ENCODE measurements around the gene PLXNA4. TPM values are rescaled to one million over a fixed set of nuclear protein-coding genes. Genes with fewer than 3 reads are reported as not detected.

PLXNA4 gene
- total and polyA plus RNA-seq, 12 donors, result 0.83 to 17.0 (median 11.5) TPM

GRCh38 chr7:132200141-132200540, 376.1 kb downstream of the PLXNA4 start:
- peak in 1 of 8 donors; percentile 31 for ATAC-seq
- intact Hi-C loops (cut with DNase I), result no loop called here

DNA sequence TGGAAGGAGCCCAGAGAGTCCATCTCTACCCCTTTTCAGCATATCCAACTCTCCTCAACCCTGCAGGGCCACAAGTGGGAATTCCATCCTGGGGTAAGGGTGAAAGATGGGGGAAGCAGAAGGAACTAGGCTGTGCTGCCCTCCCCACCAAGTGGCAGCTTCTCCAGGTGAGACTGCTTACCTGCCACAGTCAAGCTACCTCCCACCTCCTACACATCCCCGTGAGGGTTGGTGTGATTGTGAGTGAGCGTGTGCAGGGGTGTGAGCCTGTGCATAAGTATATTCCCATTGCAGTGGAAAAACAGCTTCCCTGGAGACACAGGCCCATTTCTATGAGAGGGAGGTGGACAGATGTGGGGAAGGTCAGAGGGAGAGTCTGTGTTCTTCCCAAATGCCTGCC, 376.6 kb downstream of the PLXNA4 start:
- Histone ChIP-seq H3K4me3 (no peak overlapping the region), H3K27ac (no peak overlapping the region), H3K4me1 (peaks cover 0 to 13% (median 7%) of the 10 kb centered on the region in 9 donors), H3K27me3 (no peaks in the 10 kb centered on the region), H3K9me3 (no peaks in the 10 kb centered on the region), H3K36me3 (peaks cover 0 to 3% (median 0%) of the 10 kb centered on the region in 9 donors)
- intact Hi-C loops (cut with DNase I), result no loop called here
- DNase-seq (no peak), ATAC-seq (no peak)
- WGBS, 2 donors, result 85 to 87% methylated on average over 2 of the region's 2 CpGs
- TF ChIP-seq, protein P1, sequence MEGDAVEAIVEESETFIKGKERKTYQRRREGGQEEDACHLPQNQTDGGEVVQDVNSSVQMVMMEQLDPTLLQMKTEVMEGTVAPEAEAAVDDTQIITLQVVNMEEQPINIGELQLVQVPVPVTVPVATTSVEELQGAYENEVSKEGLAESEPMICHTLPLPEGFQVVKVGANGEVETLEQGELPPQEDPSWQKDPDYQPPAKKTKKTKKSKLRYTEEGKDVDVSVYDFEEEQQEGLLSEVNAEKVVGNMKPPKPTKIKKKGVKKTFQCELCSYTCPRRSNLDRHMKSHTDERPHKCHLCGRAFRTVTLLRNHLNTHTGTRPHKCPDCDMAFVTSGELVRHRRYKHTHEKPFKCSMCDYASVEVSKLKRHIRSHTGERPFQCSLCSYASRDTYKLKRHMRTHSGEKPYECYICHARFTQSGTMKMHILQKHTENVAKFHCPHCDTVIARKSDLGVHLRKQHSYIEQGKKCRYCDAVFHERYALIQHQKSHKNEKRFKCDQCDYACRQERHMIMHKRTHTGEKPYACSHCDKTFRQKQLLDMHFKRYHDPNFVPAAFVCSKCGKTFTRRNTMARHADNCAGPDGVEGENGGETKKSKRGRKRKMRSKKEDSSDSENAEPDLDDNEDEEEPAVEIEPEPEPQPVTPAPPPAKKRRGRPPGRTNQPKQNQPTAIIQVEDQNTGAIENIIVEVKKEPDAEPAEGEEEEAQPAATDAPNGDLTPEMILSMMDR (IDR thresholded peaks at IDR 0.05), result no peak

More at GRCh38 chr7:132200141-132200540, 376.1 kb downstream of the PLXNA4 start:
- TF ChIP-seq, protein P1 (IDR thresholded peaks at IDR 0.05), result no peak
- no peaks in the 10 kb centered on the region for H3K9me3 ChIP-seq
- peaks cover 0 to 3% (median 0%) of the 10 kb centered on the region in 9 donors for H3K36me3 ChIP-seq
- peaks cover 0 to 13% (median 7%) of the 10 kb centered on the region in 9 donors for H3K4me1 ChIP-seq
- H3K27ac ChIP-seq, result no peak overlapping the region
- 78% methylated on average over 4 of the region's 4 CpGs for WGBS, 2 donors
- no peak for DNase-seq
- no peaks in the 10 kb centered on the region for H3K27me3 ChIP-seq
- no peak overlapping the region for H3K4me3 ChIP-seq

DNA sequence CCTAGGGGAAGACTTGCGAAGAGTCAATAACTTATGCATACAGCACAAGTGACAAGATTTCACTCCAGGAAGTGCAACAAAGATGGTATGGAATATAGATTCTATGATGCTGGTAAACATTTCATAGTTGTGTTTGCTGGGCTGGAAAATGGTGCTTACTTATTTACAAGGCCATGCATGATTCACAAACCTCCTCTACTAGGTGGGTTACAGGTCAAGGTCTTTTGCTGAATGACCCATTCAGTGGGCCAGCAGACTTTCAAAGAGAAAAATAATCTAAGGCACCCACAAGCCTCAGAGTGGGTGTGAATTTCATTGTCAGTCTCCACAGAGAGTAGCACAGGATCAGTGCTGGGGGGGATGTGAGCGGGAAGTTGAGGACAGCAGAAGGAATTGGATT, 378.5 kb downstream of the PLXNA4 start:
- 97% methylated on average over 2 of the region's 2 CpGs for WGBS, 2 donors

DNA sequence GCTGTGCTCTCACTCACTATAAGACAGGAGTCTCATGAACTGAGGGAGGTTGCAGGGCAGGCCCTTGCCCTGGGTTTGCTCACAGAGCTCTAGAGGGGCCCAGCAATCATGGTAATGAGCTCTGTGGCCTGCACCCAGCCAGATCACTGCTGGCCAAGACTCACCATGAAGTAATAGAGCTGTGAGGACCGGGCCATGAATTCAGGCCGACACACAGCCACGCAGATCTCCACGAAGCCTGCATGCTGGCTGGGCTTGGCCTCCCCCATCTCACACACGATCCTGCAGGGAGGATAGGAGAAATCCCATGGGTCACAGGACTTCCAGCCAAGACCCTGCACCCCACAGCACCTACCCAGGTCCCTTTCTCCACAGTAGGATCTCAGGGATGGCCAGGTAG, 382.4 kb downstream of the PLXNA4 start:
- ATAC-seq, result peak in 1 of 8 donors; percentile 42
- Histone ChIP-seq H3K4me1 (peaks cover 0 to 4% (median 0%) of the 10 kb centered on the region in 9 donors), H3K36me3 (peaks cover 0 to 10% (median 0%) of the 10 kb centered on the region in 9 donors), H3K27ac (no peak overlapping the region), H3K27me3 (no peaks in the 10 kb centered on the region), H3K9me3 (no peaks in the 10 kb centered on the region), H3K4me3 (no peak overlapping the region)
- intact Hi-C loops (cut with DNase I), result no loop called here
- no peak for DNase-seq
- 92 to 96% methylated on average over 5 of the region's 5 CpGs for WGBS, 2 donors
- TF ChIP-seq, protein P1 (IDR thresholded peaks at IDR 0.05), result no peak

More for the DNA sequence above, 378.5 kb downstream of the PLXNA4 start:
- H3K4me1 ChIP-seq, result peaks cover 0 to 9% (median 0%) of the 10 kb centered on the region in 9 donors
- H3K4me3 ChIP-seq, result no peak overlapping the region
- intact Hi-C loops (cut with DNase I), result no loop called here
- no peak overlapping the region for H3K27ac ChIP-seq
- peaks cover 0 to 10% (median 0%) of the 10 kb centered on the region in 9 donors for H3K36me3 ChIP-seq
- no peaks in the 10 kb centered on the region for H3K9me3 ChIP-seq
- DNase-seq (no peak), ATAC-seq (no peak)
- no peaks in the 10 kb centered on the region for H3K27me3 ChIP-seq
- TF ChIP-seq, protein P1 (IDR thresholded peaks at IDR 0.05), result no peak

All from heart right ventricle (tissue), 16 donors.